Stimulated activated CD8-positive, alpha-beta memory T cell treated with anti-CD3 and anti-CD28 coated beads, Interleukin-15, amount 100 ng/mL, for 48 hours (primary cell): ENCODE results near the gene TBPL2.
"Not testable (repeated sequence)": the region's sequence is repeated elsewhere in the genome, so short reads cannot be mapped to it uniquely, and the experiment has no call there.

Source experiments
- DNase-seq, 2 donors: peaks; one replicate each; pipeline ENCODE4 v3.0.0-alpha.2; 2020; ENCODE audit warnings: low read depth in 2 of 2

The TBPL2 gene

GRCh38 chr14:55404173-55404854 is 36.1 kb downstream of the TBPL2 start:
- DNase-seq = no peak

GRCh38 chr14:55401751-55402150 is 38.7 kb downstream of the TBPL2 start:
- DNase-seq = no peak

GRCh38 chr14:55399852-55400251 is 40.6 kb downstream of the TBPL2 start:
- DNase-seq = no peak

- DNase-seq = no peak
Observed at GRCh38 chr14:55399183-55399582, 41.2 kb downstream of the TBPL2 start.

DNA sequence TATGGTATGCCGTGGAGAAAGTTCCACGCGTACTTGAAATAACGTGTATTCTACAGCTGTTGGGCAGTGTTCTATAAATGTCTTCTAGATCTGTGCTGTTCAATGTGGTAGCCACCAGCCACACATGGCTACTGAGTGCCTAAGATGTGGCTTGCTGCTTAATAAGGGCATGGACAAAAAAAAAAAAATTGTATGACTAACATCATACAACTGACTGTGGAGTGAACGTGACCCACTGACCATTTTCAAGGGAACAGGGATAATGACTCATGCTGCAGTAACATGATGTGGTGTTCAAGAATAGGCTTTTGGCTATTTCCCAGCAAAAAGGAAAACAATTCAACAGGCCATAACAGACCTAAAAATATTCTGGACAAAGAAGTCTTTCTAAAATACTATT is 41.7 kb downstream of the TBPL2 start:
- DNase-seq = no peak

DNA sequence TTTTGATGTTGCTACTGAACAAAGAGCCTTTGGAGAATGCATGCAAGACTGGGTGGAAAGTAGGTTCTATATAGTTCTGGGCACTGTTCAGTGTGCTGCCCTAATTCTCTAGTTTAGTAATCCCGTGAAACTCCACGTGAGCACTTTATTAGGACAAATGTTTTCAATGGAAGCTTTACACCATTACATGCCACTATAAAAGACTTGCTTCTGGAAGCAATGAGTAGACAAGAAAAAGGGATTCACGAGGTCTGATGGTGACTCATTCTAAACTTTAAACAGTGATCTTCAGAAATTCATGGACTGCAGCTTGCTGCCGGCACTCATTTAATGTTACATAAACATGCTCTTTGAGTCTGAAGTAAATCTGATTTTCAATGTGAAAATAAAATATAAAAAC is 51.1 kb downstream of the TBPL2 start:
- DNase-seq = no peak

GRCh38 chr14:55388160-55388559 is 52.3 kb downstream of the TBPL2 start:
- no peak for DNase-seq

DNA sequence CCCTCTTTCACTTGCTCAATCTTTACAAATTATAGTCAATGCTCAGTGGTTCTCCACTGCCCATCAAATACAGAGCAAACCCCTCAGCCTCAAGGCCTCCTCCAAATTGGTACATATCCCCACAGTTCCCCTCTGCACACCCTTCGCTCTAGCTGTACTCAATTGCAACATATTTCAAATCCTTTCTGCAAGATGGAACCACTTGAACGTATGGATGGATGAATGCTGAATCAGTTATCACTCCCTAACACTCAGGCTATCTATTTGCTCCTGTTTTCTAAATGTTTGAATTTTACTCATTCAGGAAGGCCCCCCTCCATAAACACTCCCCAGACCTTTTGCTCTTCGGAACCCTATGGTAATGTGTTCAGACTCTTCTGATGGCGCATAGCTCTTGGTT is 53.3 kb downstream of the TBPL2 start:
- DNase-seq = no peak

- DNase-seq = no peak
Observed at GRCh38 chr14:55386037-55386808, 54.2 kb downstream of the TBPL2 start.

- DNase-seq = no peak
Observed at GRCh38 chr14:55384536-55384935, 55.9 kb downstream of the TBPL2 start.

GRCh38 chr14:55383541-55384140 is 56.8 kb downstream of the TBPL2 start:
- no peak for DNase-seq

- DNase-seq = not testable (repeated sequence)
Observed at GRCh38 chr14:55383056-55383466, 57.4 kb downstream of the TBPL2 start.

- DNase-seq = no peak
Observed at GRCh38 chr14:55382483-55382882, 57.9 kb downstream of the TBPL2 start.

DNA sequence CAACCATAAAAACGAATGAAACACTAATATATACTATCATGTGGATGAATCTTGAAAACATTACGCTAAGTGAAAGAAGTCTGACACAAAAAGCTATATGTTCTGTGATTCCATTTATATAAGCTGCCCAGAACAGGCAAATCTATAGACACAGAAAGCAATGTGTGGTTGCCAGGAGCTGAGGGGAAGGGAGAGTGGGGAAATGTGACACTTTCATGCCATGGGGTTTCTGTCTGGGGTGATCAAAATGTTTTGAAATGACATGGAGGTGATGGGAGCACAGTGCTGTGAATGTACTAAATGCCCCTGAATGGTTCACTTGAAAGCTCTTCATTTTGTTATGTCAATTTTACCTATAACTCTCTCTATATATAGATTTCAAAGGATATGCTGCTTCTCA is 58.9 kb downstream of the TBPL2 start:
- DNase-seq = no peak

DNA sequence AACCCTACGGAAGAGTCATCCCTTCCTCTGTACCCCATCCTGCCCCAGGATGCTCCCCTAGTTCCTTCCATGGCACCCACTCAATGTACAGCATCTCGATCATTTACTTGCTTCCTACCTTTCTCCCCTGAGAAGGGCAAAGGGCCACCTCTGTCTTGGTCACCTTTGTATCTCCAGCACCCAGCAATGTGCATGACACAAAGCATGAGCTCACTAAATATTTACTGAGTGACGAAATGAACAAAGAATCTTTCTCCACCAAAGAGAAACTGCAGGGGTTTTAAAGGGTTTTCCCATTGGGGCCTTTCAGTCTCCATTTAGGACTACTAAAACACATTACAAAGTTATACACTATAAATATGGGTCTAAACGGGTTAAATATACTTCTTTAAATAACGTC is 59.4 kb downstream of the TBPL2 start:
- DNase-seq = no peak

- DNase-seq = no peak
Observed at GRCh38 chr14:55377236-55377635, 63.2 kb downstream of the TBPL2 start.

DNA sequence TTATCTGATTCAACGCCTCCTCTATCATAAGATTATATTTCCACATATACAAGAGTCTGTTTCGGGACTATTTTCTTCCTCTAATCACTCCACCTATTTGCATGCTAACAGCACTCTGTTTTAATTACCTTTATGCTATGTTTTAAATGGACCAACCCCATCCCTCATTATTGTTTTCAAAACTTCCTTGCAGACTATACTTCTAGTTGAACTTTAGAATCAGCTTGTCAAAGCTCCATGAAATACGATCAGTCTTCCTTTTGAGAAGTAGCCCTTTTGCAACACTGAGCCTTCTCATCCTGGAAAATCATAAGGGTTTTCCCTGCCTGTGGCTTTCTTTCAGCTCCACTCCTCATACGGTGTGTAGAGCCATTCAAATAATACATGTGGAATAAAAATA is 65.6 kb downstream of the TBPL2 start:
- DNase-seq = no peak

DNA sequence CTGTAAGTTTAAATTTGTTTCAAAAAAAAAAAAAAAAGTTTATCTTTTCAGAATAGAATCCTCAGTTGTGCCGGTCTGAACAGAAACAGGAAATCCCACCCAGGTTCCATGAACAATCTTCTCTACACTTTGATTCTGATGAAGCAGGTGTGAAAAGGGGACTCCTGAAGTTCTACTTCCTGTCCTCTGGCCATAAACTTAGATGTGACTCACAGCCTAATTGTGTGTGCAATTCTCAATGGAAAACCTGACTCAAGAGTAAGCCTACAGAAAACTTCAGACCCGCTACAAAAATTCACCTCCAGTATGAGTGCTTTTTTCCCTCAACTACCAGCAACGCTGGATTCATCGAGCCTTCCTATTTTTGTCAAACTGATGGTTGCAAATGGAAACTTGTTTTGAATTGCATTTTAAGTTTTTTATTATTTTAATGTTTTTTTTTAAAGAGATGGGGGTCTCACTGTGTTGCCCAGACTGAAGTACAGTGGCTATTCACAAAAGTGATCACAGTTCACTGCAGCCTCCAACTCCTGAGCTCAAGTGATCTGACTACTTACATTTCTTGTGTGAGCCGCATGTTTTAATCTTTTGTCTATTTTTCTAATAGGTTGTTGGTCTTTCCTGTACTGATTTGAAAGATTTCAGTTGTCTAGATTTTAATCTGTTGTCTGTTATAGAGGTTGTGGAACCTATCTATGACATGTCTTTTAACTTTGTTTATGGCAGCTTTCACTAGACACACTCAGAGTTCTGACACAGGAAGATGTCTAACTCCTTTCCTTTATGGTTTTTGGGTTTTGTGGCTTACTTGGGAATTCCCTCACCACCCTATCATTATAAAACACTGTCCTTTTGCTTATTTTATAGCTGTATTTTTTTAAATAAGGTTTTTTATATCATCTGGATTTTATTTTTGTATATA is 66.4 kb downstream of the TBPL2 start:
- DNase-seq = no peak

GRCh38 chr14:55372825-55373224 is 67.6 kb downstream of the TBPL2 start:
- no peak for DNase-seq

GRCh38 chr14:55372423-55372822 is 68.0 kb downstream of the TBPL2 start:
- no peak for DNase-seq

DNA sequence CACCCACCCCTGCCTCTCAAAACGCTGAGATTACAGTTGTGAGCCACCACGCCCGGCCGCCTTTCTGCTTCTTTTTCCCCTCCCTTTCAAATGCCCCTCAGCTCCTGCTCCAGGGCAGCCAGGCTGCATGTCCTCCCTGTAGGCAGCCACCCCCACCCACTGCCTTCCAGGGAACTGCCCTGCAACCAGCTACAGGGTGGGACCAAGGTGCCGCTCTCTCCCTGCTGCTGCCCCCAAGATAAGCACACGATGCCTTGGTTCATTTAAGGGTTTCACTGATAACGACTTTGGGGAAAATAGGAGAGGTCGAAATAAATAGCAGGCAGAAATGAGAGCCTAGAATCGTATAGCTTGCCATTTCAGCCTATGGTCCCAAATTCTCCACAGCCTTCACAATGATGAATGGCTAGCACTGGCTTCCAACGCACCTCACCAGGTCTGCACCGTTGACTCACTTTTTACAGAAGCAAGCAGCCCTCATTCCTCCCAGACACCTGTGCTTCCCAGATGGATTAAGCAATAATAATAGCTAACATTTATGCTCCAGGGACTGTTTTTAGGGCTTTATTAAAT is 69.4 kb downstream of the TBPL2 start:
- no peak for DNase-seq

GRCh38 chr14:55366271-55366670 is 74.1 kb downstream of the TBPL2 start:
- no peak for DNase-seq
